ELR (cell line): Measurements from ENCODE around the gene KIFC3.
A peak's percentile ranks its signal among the peaks of the same experiment; 100 is the strongest.
"Not testable (repeated sequence)": the region's sequence is repeated elsewhere in the genome, so short reads cannot be mapped to it uniquely, and the experiment has no call there.

Source experiments
- DNase-seq: peaks from one replicate; pipeline ENCODE4 v3.0.0-alpha.2; 2015; ENCODE audit warnings: low read depth

The KIFC3 gene

DNA sequence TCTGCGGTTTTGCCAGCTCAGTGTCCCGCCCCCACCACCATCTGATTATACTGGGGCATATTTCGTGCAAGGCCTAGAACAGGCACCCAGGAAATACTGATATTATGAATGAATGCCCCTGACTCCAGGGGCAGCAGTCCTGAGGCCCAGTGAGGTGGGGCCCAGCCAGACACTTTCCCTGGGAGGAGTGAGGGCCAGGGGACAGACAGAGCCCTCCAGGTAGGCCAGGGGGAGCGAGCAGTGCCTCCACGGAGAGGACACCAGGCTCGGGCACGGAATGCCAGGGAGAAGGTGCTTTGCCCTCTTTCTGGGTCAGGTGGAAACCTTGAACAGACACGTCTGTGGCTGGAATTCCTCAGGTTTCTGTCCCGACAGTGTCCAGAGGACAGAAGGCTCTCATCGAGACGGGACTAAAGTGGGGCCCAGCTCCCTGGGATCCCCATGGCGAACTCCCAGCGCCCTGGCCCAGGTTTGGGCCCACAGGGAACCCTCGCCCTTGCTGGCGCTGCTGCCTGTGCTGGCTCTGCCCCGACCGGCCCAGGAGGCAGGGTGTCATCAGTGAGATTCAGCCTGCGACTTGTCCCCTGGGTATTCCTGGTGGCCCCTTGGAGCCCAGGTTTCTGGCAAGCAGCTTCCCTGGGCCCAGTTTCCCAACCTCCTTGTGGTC is 62.4 kb downstream of the KIFC3 start:
- no peak for DNase-seq

DNA sequence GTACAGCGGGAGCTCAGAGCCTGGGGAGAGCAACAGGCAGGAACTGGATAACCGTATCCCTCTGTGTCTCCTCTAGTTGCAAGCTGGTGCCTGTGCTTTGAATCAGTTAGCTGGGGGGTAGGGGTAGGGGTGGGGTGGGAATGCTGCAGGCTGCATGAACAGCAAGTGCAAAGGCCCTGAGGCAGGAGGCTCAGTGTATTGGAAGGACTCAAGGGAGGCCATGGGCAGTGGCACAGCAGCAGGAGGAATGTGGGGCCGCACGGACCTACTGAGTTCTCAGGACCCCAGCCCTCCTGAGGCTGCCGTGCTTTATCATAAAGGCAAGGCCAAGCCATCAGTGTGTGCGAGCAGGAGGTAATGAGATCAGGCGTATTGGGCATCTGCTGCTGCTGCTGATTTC is 63.4 kb downstream of the KIFC3 start:
- DNase-seq: no peak

DNA sequence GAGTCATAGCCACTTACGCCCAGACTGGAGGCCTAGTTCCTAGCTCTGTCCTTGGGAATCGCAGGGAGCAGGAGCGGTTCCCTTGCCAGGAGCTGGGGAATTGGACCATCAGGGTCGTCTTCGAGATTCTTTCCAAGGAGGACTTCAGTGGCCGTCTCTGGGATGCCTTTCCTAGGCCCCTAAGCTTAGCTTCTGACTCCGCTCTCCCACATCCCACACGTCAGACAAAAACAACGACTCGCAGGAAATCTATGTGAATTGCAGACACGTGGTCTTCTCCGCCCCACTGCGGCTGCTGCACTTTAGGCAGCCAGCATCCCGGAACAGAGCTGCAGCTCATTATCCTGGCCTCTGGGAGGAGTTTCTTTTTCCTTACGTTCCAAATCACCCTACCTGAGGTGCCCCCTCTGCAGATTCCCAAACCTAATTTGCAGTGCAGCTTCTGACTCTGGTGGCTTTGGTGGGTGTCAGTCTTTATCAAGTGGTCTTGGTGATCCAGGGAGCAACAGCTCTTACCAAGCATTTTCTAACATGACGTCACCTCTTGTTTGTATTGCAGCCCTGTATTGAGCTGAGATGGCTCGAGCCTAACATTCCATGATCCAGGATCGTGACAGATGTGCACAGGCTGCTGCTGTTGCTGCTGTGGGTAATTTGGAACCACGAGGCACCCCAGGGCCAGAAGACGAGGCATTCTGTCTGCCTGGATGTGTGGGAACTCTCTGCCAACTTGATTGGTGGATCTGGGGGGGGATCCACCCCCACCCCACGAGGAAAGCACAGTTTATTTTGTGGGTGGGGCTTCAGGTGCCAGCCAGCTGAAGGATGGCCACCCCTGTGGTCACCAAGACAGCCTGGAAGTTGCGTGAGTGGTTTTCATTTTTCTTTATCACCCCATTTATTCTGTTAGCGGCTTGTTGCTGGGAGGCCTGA is 65.6 kb downstream of the KIFC3 start:
- peak; percentile 86 for DNase-seq

DNA sequence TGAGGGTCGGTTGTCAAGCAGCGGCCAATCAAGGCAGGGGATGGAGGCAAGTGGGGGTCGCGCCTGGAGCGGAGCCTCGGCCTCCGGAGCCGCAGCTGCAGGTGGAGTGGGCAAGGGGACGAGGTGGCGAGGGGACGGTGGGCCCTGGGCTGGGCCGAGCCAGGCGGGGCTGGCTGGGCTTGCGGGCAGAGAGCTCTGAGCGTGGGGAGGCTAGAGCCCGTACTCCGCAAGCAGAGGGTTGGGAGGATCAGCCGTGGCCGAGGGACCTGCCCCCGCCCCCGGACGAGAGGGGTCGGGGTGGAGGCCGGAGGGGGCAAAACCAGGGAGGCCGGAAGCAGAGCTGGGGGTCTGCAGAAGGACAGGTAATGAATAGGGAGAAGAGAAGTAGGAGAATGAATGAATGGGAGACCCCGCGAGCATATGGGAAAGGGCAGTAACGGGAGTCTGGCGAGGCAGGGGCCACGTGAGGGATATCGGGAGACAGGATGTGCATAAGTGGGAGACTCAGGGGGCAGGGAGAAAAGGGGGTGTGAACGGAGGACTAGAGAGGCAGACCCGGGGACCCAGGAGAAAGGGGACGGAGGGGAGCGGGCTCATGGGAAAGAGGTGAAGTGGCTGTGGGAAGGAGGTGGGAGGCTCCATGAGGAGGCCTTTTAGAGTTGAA is 66.4 kb downstream of the KIFC3 start, which contains the start of gene KATNB1:
TSS of gene KATNB1 (plus strand) at position 16 of the 664 bp plus-strand sequence. CDS start 1,474 bp downstream, outside the sequence.
- DNase-seq: peak; percentile 62

DNA sequence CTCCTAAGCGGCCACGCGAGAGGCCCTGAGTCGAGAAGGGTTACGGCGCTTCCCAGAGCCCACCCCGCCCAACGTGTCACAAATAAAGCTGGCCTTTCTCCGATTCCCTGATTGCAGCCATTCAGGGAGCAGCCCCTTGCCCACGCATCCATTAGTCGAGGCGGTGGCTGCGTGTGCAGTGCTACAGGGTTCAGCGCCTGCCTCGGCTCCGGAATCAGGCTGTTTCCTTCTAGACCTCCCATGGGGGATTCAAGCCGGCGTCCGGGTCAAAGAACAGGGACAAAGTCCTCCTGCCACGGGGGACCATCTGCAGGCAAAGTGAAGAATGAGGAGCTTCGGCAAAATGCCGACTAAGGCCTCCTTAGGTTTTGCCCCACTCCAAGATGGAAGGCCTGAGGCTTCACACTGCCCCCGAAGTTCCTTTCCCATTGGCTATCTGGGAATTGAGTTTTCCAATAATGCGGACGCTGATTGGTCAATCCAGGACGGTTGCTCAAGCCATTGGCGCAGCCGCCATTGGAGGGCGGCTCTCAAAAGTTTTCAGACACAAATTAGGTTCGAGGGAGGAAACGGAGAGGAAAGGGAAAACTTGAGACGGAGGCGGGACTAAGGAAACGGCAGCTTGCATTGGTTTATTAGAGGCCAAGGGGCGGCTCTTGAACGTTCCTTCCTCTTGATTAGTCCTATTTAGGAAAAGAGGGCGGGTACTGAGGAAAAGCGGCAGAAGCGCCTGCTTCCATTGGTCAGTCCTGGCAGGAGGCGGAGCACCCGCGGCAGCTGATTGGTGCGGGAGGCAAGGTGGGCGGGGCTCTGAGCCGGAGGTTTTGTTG is 67.2 kb downstream of the KIFC3 start:
- DNase-seq: peak; percentile 100

DNA sequence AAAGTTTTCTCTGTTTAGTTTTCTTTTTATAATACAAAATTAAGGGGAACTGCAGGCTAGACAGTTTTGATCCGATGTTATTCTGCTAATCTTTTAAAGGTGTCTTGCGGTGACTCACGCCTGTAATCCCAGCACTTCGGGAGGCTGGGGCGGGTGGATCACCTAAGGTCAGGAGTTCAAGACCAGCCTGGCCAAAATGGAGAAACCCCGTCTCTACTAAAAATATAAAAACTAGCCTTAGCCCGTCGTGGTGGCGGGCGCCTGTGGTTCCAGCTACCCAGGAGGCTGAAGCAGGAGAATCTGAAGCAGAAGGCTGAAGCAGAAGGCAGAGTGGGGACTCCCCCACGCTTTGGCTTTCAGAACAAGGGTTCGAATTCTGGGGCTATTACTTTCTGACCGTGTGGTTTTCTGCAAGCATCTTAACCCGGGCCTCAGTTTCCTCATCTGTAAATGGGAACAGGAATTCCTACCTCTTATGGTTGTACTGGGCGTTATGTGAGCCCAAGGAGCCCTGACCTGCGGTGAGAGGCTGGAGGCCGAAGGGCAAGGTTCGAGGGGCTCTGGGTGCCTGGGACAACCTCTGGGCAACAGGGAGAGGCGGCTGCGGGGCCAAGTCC is 67.9 kb downstream of the KIFC3 start:
- no peak for DNase-seq

DNA sequence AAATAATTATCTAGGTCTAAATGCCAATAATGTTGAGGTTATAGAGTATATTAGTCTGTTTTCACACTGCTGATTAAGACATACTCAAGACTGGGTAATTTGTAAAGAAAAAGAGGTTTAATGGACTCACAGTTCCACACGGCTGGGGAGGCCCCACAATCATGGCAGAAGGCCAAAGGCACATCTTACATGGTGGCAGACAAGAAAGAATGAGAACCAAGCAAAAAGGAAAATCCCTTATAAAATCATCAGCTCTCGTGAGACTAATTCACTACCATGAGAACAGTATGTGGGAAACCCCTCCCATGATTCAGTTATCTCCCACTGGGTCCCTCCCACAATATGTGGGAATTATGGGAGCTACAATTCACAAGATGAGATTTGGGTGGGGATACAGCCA is 69.6 kb downstream of the KIFC3 start:
- DNase-seq: no peak

DNA sequence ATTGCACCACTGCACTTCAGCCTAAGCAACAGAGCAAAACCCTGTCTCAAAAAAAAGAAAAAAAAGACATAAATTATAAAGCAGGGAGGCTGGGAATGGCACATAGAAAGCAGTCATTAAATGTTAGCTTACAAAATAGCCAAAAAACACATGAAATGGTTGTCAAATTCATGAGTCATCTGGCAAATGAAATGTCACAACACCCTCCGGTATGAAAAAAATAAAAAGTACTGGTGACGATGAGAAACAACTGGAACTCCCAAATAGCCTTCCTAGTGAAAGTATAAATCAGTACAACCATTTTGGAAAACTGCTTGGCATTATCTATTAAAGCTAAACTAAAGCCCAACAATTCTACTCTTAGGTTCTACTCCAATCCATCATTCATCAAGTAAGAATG is 70.3 kb downstream of the KIFC3 start:
- peak; percentile 38 for DNase-seq

DNA sequence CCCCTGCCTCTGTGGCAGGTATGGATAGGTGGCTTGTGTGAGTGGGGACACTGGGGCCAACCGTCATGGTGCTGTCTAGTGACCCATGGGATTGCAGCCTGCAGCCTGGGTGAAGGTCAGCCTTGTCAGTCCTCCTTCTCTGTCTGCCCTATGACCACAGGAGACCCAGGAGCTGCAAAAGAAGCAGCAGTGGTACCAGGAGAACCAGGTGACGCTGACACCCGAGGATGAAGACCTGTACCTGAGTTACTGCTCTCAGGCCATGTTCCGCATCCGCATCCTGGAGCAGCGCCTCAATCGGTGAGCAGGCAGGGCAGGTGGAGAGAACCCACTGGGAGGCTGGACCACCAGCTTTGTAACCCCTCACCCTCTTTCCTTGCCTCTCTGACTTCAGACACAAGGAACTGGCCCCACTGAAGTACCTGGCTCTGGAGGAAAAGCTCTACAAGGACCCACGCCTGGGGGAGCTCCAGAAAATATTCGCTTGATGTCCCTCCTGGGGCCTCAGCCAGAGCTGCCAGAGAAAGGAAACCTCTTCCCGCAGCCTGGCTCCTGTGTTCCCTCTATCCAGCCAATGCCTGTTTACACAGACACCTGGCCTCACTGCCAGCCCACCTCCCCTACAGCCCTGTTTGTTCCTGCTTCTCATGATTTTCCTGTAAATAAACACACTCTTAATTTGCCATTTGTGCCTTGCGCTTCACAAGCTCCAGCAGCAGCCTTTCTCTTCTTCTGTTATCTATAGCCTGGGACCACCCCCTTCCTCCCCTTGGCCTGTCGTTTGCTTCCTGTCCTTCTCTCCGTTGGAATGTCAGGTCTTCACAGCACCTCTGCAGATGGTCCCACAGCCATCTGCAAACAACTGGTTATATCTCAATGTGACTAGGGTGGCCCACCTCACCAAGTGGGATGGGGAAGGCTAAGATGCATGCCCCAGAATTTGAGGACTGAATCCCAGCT is 71.2 kb downstream of the KIFC3 start:
- no peak for DNase-seq

DNA sequence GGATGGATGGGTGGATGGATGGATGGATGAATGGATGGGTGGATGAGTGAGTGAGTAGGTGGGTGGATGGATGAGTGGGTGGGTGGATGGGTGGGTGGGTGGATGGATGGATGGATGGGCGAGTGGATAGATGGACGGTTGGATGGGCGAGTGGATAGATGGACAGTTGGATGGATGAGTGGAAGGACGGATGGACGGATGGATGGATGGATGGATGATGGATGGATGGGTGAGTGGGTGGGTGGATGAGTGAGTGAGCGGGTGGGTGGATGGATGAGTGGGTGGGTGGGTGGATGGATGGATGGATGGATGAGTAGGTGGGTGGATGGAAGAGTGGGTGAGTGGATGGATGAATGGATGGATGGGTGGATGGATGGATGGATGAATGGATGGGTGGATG is 72.4 kb downstream of the KIFC3 start:
- not testable (repeated sequence) for DNase-seq

DNA sequence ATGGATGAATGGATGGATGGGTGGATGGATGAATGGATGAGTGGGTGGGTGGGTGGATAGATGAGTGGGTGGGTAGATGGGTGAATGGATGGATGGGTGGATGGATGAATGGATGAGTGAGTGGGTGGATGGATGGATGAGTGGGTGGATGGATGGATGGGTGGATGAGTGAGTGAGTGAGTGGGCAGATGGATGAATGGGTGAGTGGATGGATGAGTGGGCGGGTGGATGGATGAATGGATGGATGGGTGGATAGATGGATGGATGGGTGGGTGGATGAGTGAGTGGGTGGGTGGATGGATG is 73.2 kb downstream of the KIFC3 start:
- DNase-seq: no peak

DNA sequence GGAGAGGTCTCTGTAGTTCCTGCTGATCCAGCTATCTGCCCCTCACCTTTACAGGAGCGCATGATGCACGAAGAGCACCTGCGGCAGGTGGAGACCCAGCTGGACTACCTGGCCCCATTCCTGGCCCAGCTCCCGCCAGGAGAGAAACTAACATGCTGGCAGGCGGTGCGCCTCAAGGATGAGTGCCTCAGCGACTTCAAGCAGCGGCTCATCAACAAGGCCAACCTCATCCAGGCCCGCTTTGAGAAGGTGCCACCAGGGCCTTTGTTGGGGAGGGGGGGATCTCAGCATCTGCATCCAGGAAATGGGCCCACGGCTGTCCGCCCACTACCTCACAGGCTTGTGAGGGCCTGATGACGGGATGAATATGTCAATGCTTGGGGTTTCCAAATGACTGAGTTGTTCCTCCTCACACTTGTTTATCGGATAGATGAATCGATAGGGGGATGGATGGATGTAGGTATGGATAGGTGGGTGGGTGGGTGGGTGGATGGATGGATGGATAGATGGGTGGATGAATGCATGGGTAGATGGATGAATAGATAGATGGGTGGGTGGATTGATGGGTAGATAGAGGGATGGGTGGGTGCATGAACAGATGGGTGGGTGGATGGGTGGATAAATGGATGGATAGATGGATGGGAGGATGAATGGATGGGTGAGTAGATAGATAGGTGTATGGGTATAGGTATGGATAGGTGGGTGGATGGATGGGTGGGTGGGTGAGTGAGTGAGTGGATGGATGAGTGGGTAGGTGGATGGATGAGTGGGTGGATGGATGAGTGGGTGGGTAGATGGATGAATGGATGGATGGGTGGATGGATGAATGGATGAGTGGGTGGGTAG is 73.7 kb downstream of the KIFC3 start:
- DNase-seq: no peak

DNA sequence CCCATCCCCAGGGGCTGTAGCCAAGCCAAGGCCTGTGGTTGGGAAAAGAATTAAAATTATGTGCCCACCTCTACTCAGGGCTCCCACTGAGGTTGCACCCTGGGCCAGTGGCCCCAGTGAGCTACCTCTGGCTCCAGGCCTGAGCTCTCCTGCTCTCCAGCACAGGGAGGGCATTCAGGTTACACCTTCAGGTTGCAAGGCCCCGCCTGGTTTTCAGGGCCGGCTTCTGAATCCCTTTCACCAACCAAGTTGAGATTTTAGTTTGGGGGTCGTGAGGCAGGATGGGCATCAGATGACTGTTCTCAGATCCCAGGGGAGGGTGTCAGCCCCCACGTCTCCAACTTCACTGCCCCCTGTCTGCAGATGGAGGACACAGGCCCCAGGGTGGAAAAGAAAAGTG is 74.7 kb downstream of the KIFC3 start:
- DNase-seq: no peak

DNA sequence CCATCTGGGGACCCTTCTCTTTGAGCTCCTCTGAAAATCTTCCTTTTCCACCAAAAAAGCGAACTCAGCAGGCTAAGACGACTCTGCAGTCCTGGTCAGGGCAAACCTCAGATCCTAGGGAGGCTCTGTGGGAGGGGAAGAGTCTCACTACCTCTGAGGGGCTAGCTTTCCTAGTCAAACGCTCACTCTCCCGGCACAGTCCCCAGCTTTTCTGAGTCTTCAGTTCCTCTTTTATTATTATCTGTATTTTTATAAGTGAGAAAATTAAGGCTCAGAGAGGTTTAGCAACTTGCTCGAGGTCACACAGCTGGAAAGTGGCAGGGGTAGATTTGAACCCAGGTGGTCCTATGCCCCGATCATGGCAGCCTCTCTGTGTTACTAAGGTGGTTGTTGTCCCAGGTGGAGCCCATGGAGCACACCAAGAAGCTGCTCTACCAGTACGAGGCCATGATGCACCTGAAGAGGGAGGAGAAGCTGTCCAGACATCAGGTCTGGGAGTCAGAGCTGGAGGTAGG is 75.8 kb downstream of the KIFC3 start:
- DNase-seq: no peak

DNA sequence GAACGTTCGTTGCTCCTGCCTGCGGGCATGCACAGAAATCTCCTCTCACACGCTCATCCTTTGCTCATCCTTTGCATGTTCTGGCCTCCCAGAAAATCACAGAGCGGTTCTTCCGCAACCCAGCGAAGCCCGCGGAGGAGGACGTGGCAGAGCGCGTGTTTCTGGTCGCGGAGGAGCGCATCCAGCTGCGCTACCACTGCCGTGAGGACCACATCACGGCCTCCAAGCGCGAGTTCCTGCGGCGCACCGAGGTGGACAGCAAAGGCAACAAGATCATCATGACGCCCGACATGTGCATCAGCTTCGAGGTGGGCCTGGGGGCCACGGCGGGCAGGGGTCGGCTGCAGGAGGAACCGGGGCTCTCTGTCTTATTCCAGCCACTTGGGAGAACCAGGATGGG is 76.3 kb downstream of the KIFC3 start:
- DNase-seq: no peak

DNA sequence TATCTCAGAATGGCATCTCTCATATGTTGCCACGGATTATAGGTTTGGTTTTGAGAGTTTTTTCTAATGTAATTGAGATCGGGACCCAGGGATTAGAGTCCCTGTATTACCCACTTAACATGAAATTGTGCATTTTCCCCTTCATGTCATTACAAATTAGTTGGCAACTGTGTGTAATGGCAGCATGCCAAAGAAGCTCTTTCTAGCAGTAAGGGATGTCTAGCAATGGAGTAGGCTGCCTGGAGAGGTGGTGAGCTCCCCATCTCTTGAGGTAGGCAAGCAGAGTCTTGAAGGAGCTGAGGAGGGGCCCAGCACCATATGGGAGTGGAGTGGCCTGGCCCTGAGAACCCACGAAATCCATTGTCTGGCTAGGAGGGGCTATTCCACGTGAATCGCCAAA is 76.7 kb downstream of the KIFC3 start:
- DNase-seq: no peak

DNA sequence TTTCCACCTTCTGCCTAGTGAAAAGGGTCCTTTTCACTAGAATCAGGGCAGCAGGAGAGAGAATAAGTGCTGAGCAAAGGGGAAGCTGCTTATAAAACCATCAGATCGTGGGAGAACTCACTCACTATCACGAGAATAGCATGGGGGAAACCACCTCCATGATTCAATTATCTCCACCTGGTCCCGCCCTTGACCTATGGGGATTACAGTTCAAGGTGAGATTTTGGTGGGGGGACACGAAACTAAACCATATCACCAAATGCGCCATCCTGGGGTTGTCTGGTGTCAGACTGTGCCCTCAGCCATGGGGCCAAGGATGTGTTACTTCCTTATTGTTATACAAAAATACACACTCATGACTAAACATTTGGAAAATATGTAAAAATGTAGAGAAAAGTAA is 77.1 kb downstream of the KIFC3 start:
- DNase-seq: no peak

DNA sequence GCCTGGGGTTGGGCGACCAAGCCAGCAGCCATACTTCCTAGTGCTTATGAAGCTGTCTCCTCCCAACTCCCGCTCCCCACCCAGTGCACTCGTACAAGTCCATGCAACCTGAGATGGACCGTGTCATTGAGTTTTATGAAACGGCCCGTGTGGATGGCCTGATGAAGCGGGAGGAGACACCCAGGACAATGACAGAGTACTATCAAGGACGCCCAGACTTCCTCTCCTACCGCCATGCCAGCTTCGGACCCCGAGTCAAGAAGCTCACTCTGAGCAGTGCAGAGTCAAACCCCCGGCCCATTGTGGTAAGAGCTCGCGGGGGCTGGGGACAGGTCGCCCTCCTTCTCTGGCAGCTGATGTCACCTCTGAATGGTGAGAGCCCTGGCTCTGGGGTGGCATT is 77.8 kb downstream of the KIFC3 start:
- DNase-seq: no peak

DNA sequence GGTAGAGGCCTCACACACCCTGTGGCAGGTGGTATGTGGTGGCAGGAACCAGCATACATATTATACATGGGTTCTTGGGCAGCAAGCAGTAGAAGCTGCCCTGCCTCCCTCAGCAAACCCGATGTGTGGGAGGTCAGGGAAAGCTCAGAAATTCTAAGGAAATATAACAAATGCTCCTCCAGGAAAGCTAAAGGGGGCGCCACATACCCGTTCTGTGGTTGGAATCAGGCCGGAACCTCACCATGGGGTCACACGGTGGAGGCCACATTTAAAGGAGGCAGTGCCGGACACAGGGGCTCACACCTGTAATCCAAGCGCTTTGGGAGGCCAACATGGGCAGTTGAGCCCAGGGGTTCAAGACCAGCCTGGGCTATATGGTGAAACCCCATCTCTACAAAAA is 79.1 kb downstream of the KIFC3 start:
- DNase-seq: peak; percentile 37
